Uterus (tissue), 4 donors: ENCODE measurements around the gene RIPOR3. TPM values are rescaled to one million over a fixed set of nuclear protein-coding genes. Genes with fewer than 3 reads are reported as not detected.
"Not testable (repeated sequence)": the region's sequence is repeated elsewhere in the genome, so short reads cannot be mapped to it uniquely, and the experiment has no call there.

Source experiments
- DNase-seq, 2 donors: peaks; one replicate each; pipeline ENCODE4 v3.0.0-alpha.2; 2019 to 2020
- H3K27ac ChIP-seq, 2 donors: fragments of 200-600 bp; sonication (generic); 1 replicate in 1 of 2; 2 replicates in 1 of 2; pipeline ENCODE4 v1.5.1; 2016 to 2018
- H3K27me3 ChIP-seq, 2 donors: fragments of 200-600 bp; sonication (generic); one replicate each; pipeline ENCODE4 v1.5.1; 2018 to 2019; ENCODE audit warnings: control low read depth in 1 of 2
- H3K36me3 ChIP-seq, 2 donors: fragments of 200-600 bp; sonication (generic); one replicate each; pipeline ENCODE4 v1.5.1; 2019; ENCODE audit warnings: control low read depth in 1 of 2
- H3K4me1 ChIP-seq, 2 donors: fragments of 200-600 bp; sonication (generic); one replicate each; pipeline ENCODE4 v1.5.1; 2018 to 2019; ENCODE audit warnings: control low read depth in 1 of 2
- H3K4me3 ChIP-seq, 2 donors: fragments of 200-600 bp; sonication (generic); 1 replicate in 1 of 2; 2 replicates in 1 of 2; pipeline ENCODE4 v1.5.1; 2018 to 2019; ENCODE audit warnings: mild to moderate bottlenecking in 1 of 2
- H3K9me3 ChIP-seq, 2 donors: fragments of 200-600 bp; sonication (generic); one replicate each; pipeline ENCODE4 v1.5.1; 2019; ENCODE audit warnings: control low read depth in 1 of 2
- CTCF ChIP-seq, 4 experiments: fragments of 200-600 bp in 2 of 4; fragments of 450-650 bp in 2 of 4; sonication (generic) in 2 of 4; IDR thresholded peaks; one replicate each; pipeline ENCODE4 v1.5.1; 2016 to 2019; ENCODE audit warnings: antibody characterized with exemption in 4 of 4, mild to moderate bottlenecking in 2 of 4, moderate library complexity in 1 of 4
- POLR2A ChIP-seq, 2 donors: fragments of 450-650 bp; IDR thresholded peaks; one replicate each; pipeline ENCODE4 v1.6.1; 2016; ENCODE audit warnings: antibody characterized with exemption in 2 of 2, mild to moderate bottlenecking in 1 of 2, moderate library complexity in 1 of 2
- intact Hi-C: fragments of 100-400 bp; cut with DNase I; formaldehyde crosslinking; loops from one replicate; pipeline ENCODE4 v1.15.1; 2023; ENCODE audit warnings: low total_unique reads
- total RNA-seq, 4 donors: library from RNA; depleted of rRNA in 3 of 4; stranded (reverse); fragments of >200 nt in 3 of 4; gene quantifications; one replicate each; pipeline versions ENCODE4 v1.1.0 to v1.2.4, GENCODE V29; 2014 to 2023
- donor health status: DM: yes; HTN: yes; CAD: no.

The RIPOR3 gene
- total RNA-seq, 4 donors from 2014 or later, result 9.1 to 85.4 (median 17.8) TPM

GRCh38 chr20:50600281-50600895, 91.0 kb downstream of the RIPOR3 start:
- TF ChIP-seq CTCF (IDR thresholded peaks at IDR 0.05) (no peak), POLR2A (IDR thresholded peaks at IDR 0.05) (no peak)
- Histone ChIP-seq H3K27ac (no peak overlapping the region), H3K36me3 (no peaks in the 10 kb centered on the region), H3K4me3 (no peak overlapping the region), H3K9me3 (no peaks in the 10 kb centered on the region), H3K4me1 (no peaks in the 10 kb centered on the region), H3K27me3 (no peaks in the 10 kb centered on the region)
- intact Hi-C loops, result no loop called here
- DNase-seq, result no peak

GRCh38 chr20:50598768-50599167, 92.6 kb downstream of the RIPOR3 start:
- DNase-seq, H3K4me3 ChIP-seq, H3K27ac ChIP-seq, intact Hi-C loops, H3K9me3 ChIP-seq, H3K36me3 ChIP-seq, H3K4me1 ChIP-seq, H3K27me3 ChIP-seq: not testable (repeated sequence)

- intact Hi-C loops, result no loop called here
- DNase-seq, result no peak
- Histone ChIP-seq H3K27me3 (no peaks in the 10 kb centered on the region), H3K4me1 (peaks cover 0 to under 1% of the 10 kb centered on the region in 2 donors), H3K9me3 (no peaks in the 10 kb centered on the region), H3K36me3 (no peaks in the 10 kb centered on the region), H3K27ac (no peak overlapping the region), H3K4me3 (no peak overlapping the region)
- TF ChIP-seq CTCF (IDR thresholded peaks at IDR 0.05), result no peak
- no peak for TF ChIP-seq POLR2A (IDR thresholded peaks at IDR 0.05)
Observed at GRCh38 chr20:50598074-50598473, 93.3 kb downstream of the RIPOR3 start.

GRCh38 chr20:50597406-50597969, 93.9 kb downstream of the RIPOR3 start:
- Histone ChIP-seq H3K36me3 (no peaks in the 10 kb centered on the region), H3K27ac (no peak overlapping the region), H3K4me3 (no peak overlapping the region), H3K9me3 (no peaks in the 10 kb centered on the region), H3K27me3 (no peaks in the 10 kb centered on the region), H3K4me1 (peaks cover 3 to 6% of the 10 kb centered on the region in 2 donors)
- DNase-seq, result no peak
- intact Hi-C loops, result no loop called here
- TF ChIP-seq POLR2A (IDR thresholded peaks at IDR 0.05), result no peak

- Histone ChIP-seq H3K27me3 (no peaks in the 10 kb centered on the region), H3K27ac (no peak overlapping the region), H3K4me1 (peaks cover 10 to 11% of the 10 kb centered on the region in 2 donors), H3K4me3 (no peak overlapping the region), H3K36me3 (no peaks in the 10 kb centered on the region), H3K9me3 (no peaks in the 10 kb centered on the region)
- intact Hi-C loops, result no loop called here
- no peak for DNase-seq
- TF ChIP-seq CTCF (IDR thresholded peaks at IDR 0.05), result no peak
- TF ChIP-seq POLR2A (IDR thresholded peaks at IDR 0.05), result no peak
Observed at GRCh38 chr20:50596694-50597021, 94.7 kb downstream of the RIPOR3 start.

DNA sequence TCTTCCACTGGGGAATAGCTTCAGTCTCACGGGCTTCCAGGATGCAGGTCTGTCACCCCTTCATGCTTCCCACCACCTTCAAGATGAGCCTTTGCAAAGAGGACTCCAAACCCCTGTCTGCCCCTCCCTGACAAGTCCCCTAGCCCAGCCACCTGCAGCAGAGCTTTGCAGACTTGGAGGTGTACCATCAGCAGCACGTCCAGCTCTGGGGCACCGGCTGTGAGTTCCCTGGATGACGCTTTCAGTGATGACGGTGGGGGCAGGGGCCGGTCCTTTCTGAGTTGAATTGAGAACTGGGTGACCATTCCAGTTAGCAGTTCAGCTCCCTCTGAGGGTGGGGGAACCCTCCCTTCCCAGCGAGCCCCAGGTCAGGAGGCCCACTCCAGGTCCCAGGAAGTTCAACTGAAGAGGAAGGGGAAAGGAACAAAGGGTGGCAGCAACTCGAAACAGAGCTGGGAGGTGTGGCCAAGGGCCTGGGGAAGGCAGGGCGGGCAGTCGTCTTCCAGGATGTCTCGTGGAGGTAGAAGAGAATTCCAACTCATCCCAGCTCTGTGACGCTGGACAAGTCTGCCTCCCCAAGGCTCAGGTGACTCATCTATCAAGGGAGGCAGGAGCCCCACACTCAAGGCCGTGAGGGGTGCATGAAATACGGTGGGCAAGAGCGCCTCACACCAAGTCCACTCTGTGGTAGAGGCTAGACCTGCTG, 95.2 kb downstream of the RIPOR3 start:
- no peak for DNase-seq
- no peak overlapping the region for H3K4me3 ChIP-seq
- intact Hi-C loops, result no loop called here
- H3K4me1 ChIP-seq, result peaks cover 10 to 11% of the 10 kb centered on the region in 2 donors
- H3K27me3 ChIP-seq, result no peaks in the 10 kb centered on the region
- no peak for TF ChIP-seq POLR2A (IDR thresholded peaks at IDR 0.05)
- TF ChIP-seq CTCF (IDR thresholded peaks at IDR 0.05), result no peak
- H3K27ac ChIP-seq, result no peak overlapping the region
- H3K36me3 ChIP-seq, result no peaks in the 10 kb centered on the region
- no peaks in the 10 kb centered on the region for H3K9me3 ChIP-seq
